Measurements from ENCODE around the gene LIPM.
A peak's percentile ranks its signal among the peaks of the same experiment; 100 is the strongest.

LIPM gene

GRCh38 chr10:88802523-88803285 lies at the start of gene LIPM:
TSS of gene LIPM (plus strand) at chr10:88802730. CDS start at chr10:88802897, 167 bp downstream.
- no peak for DNase-seq

DNA sequence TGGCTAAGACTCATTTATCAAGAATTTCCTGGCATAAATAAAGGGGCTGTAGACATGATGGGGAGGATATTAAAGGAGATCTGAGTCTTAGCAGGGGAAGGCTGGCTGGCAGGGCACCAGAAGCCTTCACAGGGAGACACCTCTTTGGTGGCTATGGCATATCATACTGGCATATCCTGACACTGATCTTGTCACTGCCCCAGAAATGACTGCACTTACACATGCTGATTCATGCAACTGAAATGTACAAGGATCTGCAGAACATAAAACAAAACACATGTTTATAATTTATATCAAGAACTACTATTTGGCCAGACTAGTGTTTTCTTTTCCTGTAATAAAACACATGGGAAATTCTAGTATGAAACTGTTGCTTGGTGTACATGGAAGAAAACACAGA lies 48.2 kb upstream of the LIPM start:
- DNase-seq, result no peak

DNA sequence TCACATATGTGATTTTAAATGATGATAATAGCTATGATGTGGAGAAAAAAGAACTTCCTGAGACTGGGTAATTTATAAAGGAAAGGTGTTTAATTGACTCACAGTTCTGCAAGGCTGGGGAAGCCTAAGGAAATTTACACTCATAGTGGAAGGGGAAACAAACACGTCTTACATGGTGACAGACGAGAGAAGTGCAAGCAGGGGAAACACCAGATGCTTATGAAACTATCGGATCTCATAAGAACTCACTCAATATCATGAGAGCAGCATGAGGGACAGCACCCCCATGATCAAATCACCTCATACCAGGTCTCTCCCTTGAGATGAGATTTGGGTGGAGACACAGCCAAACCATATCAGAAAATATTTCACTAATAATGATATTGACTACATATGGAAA lies 46.8 kb upstream of the LIPM start:
- DNase-seq, result peak; percentile 46

- no peak for DNase-seq
These were observed 45.9 kb upstream of the LIPM start for GRCh38 chr10:88756660-88757059.

DNA sequence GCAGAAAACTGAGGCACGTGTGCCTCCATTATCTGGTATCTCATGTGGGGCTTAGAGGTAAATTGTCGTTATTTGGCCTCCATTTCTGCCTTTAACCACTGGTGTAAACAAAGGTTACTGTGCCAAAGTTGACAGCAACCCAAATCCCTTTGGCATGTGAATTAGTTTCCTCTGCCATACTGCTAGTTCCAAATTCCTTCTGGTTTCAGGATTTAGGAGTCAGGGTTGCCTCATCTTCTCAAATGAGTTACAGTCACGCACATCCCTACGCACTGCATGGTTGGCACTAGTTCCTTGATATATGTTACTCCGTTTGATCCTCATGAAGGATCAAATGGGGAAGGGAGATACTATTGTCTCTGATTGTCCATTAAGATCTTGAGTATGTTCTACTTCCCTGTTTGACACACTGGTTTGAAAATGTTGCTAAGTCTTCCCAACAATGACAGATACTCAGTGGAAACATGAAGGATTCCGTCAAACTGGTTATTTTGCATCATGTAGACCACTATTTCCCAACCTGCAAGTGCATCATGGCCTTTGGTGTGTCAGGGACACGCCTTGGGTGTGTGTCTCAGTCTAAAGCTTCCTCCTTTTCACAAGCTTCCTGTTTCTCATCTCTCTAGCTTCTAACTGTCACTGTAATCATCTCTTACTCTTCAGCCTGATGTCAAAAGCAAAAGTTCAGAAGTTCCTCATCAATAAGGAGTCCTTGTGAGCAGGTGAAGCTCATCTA lies 43.0 kb upstream of the LIPM start, which contains the start of gene LIPN:
Gene LIPN, plus strand, starts transcription at position 655 of the 736 bp plus-strand sequence. CDS start 1,386 bp downstream, outside the sequence.
- DNase-seq, result no peak

DNA sequence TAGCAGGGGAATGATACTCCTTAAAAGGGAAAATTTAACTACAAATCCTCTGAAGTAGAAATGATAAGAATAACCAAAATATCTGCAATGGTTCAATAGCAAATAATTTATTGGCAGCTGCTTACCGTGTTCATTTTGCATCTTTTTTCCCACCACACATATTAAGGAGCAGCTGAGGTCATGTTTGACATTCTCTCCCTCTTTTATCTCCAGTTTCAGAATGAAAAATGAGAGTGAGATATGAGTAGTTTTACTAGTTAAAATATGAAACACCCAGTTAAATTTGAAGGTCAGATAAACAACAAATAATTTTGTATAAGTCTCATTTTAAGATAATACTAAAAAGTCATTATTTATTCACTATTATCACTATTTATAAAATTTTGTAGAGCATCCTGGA lies 39.6 kb upstream of the LIPM start:
- no peak for DNase-seq

GRCh38 chr10:88763441-88763840 lies 39.1 kb upstream of the LIPM start:
- no peak for DNase-seq

GRCh38 chr10:88764110-88764509 lies 38.4 kb upstream of the LIPM start:
- no peak for DNase-seq

DNA sequence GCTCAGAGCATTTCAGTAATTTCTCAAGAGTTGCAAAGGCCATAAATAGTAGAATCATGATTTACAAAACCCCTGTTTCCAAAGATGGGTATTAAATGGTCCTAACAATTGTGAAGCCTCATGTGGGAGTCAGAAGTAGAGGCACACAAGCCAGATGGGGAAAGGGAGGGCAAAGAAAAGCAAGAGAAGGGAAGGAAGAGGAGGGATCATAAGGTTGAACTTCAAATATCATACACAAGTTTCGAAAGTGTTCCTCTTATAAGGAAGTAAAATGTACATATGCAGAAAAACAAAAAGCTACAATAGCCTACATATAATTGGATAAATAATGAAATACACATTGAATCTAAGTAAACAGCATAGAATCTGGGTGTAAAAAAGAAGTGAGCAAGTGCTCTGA lies 36.7 kb upstream of the LIPM start:
- no peak for DNase-seq

DNA sequence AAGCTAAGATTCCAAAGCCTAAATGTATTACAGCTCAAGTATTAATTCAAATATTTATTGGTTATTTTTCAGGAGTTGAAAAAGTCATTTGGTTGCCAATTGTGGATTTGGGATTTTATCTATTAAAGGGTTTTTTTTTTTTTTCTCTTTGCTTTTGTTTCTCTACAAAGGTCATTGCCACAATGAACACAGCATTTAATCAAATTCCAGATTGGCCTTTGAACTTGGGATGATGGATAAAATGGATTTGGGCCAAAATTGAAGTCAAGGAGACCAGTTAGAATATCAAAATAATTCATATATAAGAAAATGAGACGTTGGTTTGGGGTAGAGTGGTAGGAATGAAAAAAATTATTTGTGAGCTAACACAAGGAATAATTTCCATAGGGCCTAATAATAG lies 33.1 kb upstream of the LIPM start:
- DNase-seq, result no peak

- no peak for DNase-seq
These were observed 21.3 kb upstream of the LIPM start for GRCh38 chr10:88781206-88781605.

DNA sequence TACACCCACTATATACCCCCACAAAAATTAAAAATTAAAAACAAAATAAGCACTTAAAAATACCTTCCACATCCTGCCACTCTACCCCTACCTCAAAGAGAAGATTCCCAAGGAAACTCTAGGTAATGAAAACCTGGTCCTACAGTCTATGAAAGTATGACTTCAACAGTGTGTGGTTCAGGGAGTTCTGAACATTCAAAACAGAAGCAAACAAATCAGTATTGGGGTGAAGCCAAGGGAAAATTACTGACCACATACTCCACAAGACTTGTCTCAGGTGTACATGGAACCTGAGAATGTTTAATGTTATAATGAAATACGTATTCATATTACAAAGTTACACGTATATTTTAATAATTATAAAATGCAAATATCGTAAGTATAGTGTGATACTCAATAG lies 20.3 kb upstream of the LIPM start:
- no peak for DNase-seq

DNA sequence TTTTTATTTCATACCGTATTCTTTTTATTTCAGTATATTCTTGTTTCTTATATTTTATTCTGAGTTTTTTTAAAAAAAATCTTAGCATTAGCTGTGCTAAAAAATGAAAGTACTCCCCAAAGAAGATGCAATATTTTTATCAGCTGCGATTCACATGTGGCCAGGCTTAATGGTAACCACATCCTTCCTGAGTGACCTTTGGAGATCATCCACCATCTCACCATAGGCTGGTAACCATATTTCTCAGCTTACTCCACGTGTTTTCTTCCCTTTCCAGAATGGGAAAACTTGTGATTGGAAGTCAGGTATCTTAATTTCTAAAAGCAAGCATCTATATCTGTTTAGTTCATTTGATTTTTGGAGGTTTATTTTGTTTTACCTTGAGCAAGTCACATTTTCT lies 18.8 kb upstream of the LIPM start:
- DNase-seq, result no peak

GRCh38 chr10:88786032-88786770 lies 16.3 kb upstream of the LIPM start:
- no peak for DNase-seq

GRCh38 chr10:88787463-88787862 lies 15.1 kb upstream of the LIPM start:
- no peak for DNase-seq

- no peak for DNase-seq
These were observed 13.6 kb upstream of the LIPM start for GRCh38 chr10:88788924-88789323.

GRCh38 chr10:88791924-88792323 lies 10.6 kb upstream of the LIPM start:
- peak; percentile 18 for DNase-seq

DNA sequence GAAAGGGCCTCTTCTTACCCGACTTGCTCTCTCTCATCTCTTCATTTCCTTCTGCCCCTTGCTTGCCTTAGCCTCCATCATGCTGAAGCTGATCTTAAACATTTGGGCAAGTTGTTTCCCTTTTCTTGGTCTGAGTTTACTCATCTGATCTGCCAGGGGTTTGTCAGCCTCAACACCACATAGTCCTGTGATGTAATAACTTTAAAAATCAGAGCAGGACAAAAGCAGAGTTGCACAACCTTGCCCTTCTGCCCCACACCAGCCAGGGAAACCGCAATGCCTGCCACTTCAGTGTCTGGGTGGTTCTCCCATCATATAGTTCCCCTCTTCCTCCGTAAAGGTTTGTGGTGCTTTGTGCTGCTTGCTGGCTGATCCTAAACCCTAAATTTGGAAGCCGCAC lies 9.9 kb upstream of the LIPM start:
- peak; percentile 56 for DNase-seq

DNA sequence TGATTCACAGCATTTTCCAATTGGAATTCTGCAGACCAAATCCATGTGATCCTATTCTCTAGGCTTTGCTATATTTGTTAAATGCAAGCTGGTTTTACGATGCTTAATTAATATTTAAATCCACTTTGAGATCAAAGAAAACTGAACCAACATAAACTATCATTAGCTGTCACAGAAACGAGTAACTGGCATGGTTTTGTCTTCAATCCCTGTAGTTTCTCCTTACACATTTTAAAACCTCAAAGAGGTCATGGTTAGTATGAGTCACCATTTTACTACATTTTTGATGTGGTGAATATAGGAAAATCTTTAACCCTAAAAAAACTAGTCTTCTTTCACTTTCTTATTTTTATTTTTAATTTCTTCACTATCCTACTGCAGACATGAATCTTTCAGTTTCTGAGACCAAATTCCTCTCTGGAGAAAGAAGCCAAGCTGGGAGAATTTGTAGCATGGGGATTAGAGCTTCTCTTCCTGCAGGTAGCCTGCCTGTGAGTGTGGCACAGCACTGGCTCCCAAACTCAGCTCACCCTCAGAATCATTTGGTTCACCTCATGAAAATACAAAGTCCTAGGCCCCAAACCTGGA lies 8.7 kb upstream of the LIPM start:
- DNase-seq, result peak; percentile 71

DNA sequence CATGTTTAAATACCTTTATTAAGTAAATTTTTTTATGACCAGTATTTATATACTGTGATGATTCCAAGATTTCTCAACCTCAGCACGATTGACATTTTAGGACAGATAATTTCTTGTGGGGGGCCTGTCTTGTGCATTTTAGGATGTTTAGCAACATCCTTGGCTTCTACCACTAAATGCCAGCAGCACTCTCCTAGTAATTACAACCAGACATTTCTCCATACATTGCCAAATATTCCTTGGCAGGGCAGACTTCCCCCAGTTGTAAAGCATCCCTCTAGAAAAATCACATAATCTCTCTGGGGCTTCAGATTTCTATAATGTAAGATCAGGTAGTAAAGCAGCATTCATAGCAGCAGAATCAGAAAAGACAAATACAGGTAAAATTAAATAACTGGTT lies 7.8 kb upstream of the LIPM start:
- no peak for DNase-seq

DNA sequence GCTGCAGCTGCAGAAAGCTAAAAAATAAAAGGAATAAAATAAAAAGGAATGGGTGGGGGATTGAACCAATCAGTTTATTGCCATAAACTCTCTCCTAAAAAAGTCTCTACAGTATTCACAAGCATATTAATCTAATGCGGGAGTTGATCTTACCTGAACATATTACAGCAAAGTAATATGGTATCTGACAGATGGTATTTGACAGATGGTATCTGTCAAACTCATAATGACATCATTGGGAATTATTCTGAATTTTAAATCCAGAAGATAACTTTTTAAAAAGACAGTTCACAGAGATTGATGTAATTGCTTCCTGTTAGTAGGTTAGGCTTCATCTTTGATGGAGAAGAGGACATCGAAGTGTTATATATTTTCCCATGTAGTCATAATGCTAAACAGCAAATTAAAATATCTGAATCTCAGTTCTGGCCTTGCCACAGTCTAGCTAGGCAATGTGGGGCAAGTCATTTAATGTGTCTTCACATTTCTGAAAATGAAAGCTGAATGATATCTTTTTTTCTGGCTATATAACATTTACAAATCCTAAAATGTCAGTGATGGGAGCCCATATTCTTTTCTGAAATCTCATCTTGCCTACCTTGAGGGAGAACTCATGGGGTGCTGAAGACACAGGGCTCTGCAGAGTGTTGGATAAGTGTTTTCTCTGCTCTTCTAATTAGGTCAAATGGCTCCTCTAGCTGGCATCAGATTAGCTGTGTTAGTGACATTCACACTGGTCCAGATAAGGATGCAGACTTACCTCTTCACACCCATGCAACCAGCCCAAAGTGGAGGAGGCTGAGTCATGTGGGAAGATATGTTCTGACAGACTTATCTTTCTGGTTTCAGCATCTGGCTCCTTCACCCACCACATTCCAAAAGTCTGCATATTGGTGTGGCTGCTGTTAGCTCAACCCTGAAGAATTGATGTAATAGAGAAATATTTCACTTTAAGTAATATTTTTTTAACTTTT lies 2.1 kb upstream of the LIPM start:
- peak; percentile 57 for DNase-seq

DNA sequence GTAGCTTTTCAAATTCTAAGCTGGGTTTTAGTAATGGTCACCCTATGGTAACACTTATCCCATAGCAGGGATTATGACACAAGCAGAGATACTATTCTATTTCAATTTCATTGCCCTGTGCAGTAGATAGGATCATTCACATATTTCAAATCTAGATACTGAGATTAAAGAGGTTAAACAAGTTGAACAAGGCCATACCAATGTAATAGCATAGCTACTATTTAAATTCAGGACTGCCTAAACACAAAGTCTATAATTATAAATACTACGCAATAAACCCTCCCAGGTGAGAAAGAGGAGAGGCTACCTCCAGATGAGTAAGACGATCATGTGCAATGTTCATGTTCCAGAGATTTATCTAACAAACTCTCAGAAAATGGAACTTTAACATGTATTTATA lies 1.1 kb downstream of the LIPM start:
- DNase-seq, result no peak

Measured in activated CD4-positive, alpha-beta T cell treated with anti-CD3 and anti-CD28 coated beads, Interleukin-2, Interleukin-6, amounts not matched to agents 100 ng/mL and 50 ng/mL, durations not matched to agents 16 hours and 8 hours (primary cell).